Stimulated activated CD4-positive, alpha-beta T cell treated with anti-CD3 and anti-CD28 coated beads, Interleukin-4, amount 100 ng/mL, for 4 hours (primary cell): ENCODE data around the gene PHKA1.
"Not testable (repeated sequence)": the region's sequence is repeated elsewhere in the genome, so short reads cannot be mapped to it uniquely, and the experiment has no call there.

Experiments
- DNase-seq, 2 experiments: peaks; one replicate each; pipeline ENCODE4 v3.0.0-alpha.2; 2020

PHKA1 gene

GRCh38 chrX:72568406-72569092 lies 145.6 kb downstream of the PHKA1 start:
- no peak for DNase-seq

GRCh38 chrX:72566448-72566847 lies 147.7 kb downstream of the PHKA1 start:
- no peak for DNase-seq

GRCh38 chrX:72559655-72560054 lies 154.5 kb downstream of the PHKA1 start:
- DNase-seq, result not testable (repeated sequence)

- no peak for DNase-seq
Measured at GRCh38 chrX:72554448-72555140, 159.5 kb downstream of the PHKA1 start.

GRCh38 chrX:72552443-72552842 lies 161.7 kb downstream of the PHKA1 start:
- DNase-seq, result not testable (repeated sequence)

GRCh38 chrX:72545990-72546389 lies 168.1 kb downstream of the PHKA1 start:
- no peak for DNase-seq

- DNase-seq, result no peak
Measured at GRCh38 chrX:72540318-72540717, 173.8 kb downstream of the PHKA1 start.

GRCh38 chrX:72539822-72540221 lies 174.3 kb downstream of the PHKA1 start:
- no peak for DNase-seq

GRCh38 chrX:72536542-72536941 lies 177.6 kb downstream of the PHKA1 start:
- DNase-seq, result no peak

- DNase-seq, result no peak
Measured at GRCh38 chrX:72532366-72532765, 181.7 kb downstream of the PHKA1 start.
